Measurements from ENCODE around the gene CDC42EP3. TPM values are rescaled to one million over a fixed set of nuclear protein-coding genes. Genes with fewer than 3 reads are reported as not detected.

CDC42EP3 gene
- total RNA-seq, 4 donors from 2014 or later, result 0.57 to 16.2 (median 9.9) TPM

DNA sequence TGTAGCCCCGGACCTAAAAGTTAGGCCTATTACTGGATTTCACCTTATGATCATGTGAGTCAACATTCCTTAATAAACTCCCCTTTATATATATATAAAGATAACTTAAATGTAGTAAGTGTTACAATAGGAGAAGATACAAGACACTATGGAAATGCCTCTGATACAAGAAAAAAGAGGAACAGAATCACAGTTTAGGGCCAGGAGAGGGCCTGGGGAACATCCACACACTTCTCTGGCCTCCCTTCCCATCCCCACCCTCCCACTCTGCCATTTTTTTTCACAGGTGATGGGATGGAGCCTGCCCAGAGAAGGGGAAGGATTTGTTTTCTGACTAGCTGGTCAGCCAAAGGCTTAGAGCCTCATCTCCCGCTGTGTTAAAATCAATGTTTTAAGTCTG, 6.4 kb downstream of the CDC42EP3 start:
- WGBS, 2 donors, result 75 to 85% methylated on average over 2 of the region's 2 CpGs
- peaks cover 0 to 93% (median 49%) of the 10 kb centered on the region in 3 donors for H3K4me1 ChIP-seq
- no peak overlapping the region for H3K4me3 ChIP-seq
- H3K27ac ChIP-seq, result peak overlapping the region in 2 of 4 donors; percentile 30 to 40
- H3K36me3 ChIP-seq, result no peaks in the 10 kb centered on the region
- TF ChIP-seq POLR2A (IDR thresholded peaks at IDR 0.05) (no peak), CTCF (IDR thresholded peaks at IDR 0.05) (no peak)
- intact Hi-C loops (cut with DNase I), result no loop called here
- H3K27me3 ChIP-seq, result peaks cover 0 to 8% (median 0%) of the 10 kb centered on the region in 4 donors
- no peaks in the 10 kb centered on the region for H3K9me3 ChIP-seq
- DNase-seq, result no peak

DNA sequence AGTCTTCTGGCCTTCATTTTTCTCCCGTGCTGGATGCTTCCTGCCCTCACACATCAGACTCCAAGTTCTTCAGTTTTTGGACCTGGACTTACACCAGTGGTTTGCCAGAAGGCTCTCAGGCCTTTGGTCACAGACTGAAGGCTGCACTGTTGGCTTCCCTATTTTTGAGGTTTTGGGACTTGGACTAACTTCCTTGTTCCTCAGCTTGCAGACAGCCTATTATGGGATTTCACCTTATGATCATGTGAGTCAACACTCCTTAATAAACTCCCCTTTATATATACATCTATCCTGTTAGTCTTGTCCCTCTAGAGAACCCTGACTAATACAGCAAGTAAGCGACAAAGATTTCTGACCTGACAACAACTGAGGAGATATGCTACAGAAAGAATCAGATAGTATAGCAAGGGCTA, 7.2 kb downstream of the CDC42EP3 start:
- H3K4me1 ChIP-seq, result peaks cover 0 to 98% (median 52%) of the 10 kb centered on the region in 3 donors

GRCh38 chr2:37663390-37663789, 8.1 kb downstream of the CDC42EP3 start:
- Histone ChIP-seq H3K4me3 (no peak overlapping the region), H3K9me3 (no peaks in the 10 kb centered on the region), H3K36me3 (no peaks in the 10 kb centered on the region), H3K4me1 (peaks cover 0 to 100% (median 47%) of the 10 kb centered on the region in 3 donors), H3K27ac (peak overlapping the region in 2 of 4 donors; percentile 30 to 79), H3K27me3 (no peaks in the 10 kb centered on the region)
- 86 to 88% methylated on average over 7 of the region's 7 CpGs for WGBS, 2 donors
- intact Hi-C loops (cut with DNase I), result no loop called here
- TF ChIP-seq CTCF (IDR thresholded peaks at IDR 0.05) (no peak), POLR2A (IDR thresholded peaks at IDR 0.05) (no peak)
- no peak for DNase-seq

More for the DNA sequence above, 7.2 kb downstream of the CDC42EP3 start:
- intact Hi-C loops (cut with DNase I), result no loop called here
- DNase-seq, result no peak
- H3K27me3 ChIP-seq, result peaks cover 0 to under 1% (median 0%) of the 10 kb centered on the region in 4 donors
- 14 to 46% methylated on average over 2 of the region's 2 CpGs for WGBS, 2 donors
- H3K4me3 ChIP-seq, result no peak overlapping the region
- no peak for TF ChIP-seq POLR2A (IDR thresholded peaks at IDR 0.05)
- TF ChIP-seq CTCF (IDR thresholded peaks at IDR 0.05), result no peak
- peak overlapping the region in 3 of 4 donors; percentile 19 to 79 (median 30) for H3K27ac ChIP-seq
- H3K36me3 ChIP-seq, result no peaks in the 10 kb centered on the region
- H3K9me3 ChIP-seq, result no peaks in the 10 kb centered on the region

- Histone ChIP-seq H3K9me3 (no peaks in the 10 kb centered on the region), H3K4me1 (peaks cover 0 to 97% (median 39%) of the 10 kb centered on the region in 3 donors), H3K36me3 (peaks cover 0 to 4% (median 0%) of the 10 kb centered on the region in 3 donors), H3K4me3 (no peak overlapping the region), H3K27me3 (no peaks in the 10 kb centered on the region), H3K27ac (peak overlapping the region in 2 of 4 donors; percentile 22 to 70)
- no peak for DNase-seq
- 84 to 90% methylated on average over 5 of the region's 5 CpGs for WGBS, 2 donors
- intact Hi-C loops (cut with DNase I), result no loop called here
- TF ChIP-seq CTCF (IDR thresholded peaks at IDR 0.05), result no peak
- TF ChIP-seq POLR2A (IDR thresholded peaks at IDR 0.05), result no peak
These were observed 11.7 kb downstream of the CDC42EP3 start for GRCh38 chr2:37659723-37660122.

DNA sequence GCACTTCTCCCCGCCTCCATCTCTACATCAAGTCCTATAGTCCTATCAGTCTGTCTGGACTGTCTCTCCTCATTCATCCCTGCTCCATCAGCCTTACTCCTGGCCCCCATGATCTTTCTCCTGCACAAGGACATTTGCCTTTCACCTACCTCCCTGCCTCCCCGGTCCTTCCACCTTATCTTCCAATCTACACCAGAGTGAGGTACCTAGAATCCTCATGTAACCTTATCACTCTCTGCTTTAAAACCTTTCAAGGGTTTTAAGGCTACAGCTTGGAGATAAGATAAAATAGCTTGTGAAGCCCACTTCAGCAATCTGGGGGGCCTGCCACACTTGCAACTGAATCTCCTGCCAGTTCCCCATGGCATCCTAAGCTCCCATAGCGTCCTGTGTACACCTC, 12.8 kb downstream of the CDC42EP3 start:
- H3K27ac ChIP-seq, result peak overlapping the region in 3 of 4 donors; percentile 52 to 82 (median 70)
- H3K36me3 ChIP-seq, result peaks cover 0 to 4% (median 0%) of the 10 kb centered on the region in 3 donors
- intact Hi-C loops (cut with DNase I), result no loop called here
- H3K27me3 ChIP-seq, result no peaks in the 10 kb centered on the region
- DNase-seq, result no peak
- H3K4me3 ChIP-seq, result no peak overlapping the region
- 91 to 92% methylated on average over 3 of the region's 3 CpGs for WGBS, 2 donors
- TF ChIP-seq POLR2A (IDR thresholded peaks at IDR 0.05), result no peak
- TF ChIP-seq CTCF (IDR thresholded peaks at IDR 0.05), result no peak
- no peaks in the 10 kb centered on the region for H3K9me3 ChIP-seq
- peaks cover 10 to 97% (median 44%) of the 10 kb centered on the region in 3 donors for H3K4me1 ChIP-seq

Measured in esophagus squamous epithelium (tissue), 5 donors.